HepG2 (cell line): ENCODE results near the gene DDX1. TPM values are rescaled to one million over a fixed set of nuclear protein-coding genes. Genes with fewer than 3 reads are reported as not detected.

Experiments used
- ATAC-seq: fragments of 200-7000 bp; cut with Tn5 transposase; 3 replicates; pipeline ENCODE4 v1.9.1; 2020; ENCODE audit warnings: mild to moderate bottlenecking, moderate library complexity
- BruUV-seq: library from RNA; stranded (reverse); fragments of 400-500 nt; replicated peaks from 2 replicates; lab custom pipeline; 2021; lab: Mats Ljungman, UMichigan
- CTCF ChIA-PET: fragments of 300-600 bp; formaldehyde crosslinking; extraction: SDS; loops from one replicate; lab custom pipeline; 2021; ENCODE audit warnings: low total read pairs, inconsistent platforms, low intra/inter-chr PET ratio; lab: Yijun Ruan, JAX
- POLR2A ChIA-PET: fragments of 350-600 bp; sonication (Branson Sonifier 250); formaldehyde crosslinking; loops from one replicate; lab custom pipeline; 2020; ENCODE audit warnings: antibody characterized with exemption, inconsistent platforms; lab: Yijun Ruan, JAX
- DNase-seq: peaks from one replicate; pipeline ENCODE4 v3.0.0-alpha.2; 2015; ENCODE audit warnings: low spot score
- FAIRE-seq: peaks from 3 replicates; lab custom pipeline; 2011; peaks lifted over from hg19 to GRCh38; lab: Jason Lieb, UNC
- H2AFZ ChIP-seq: one replicate; pipeline ENCODE4 v1.6.1; 2011; ENCODE audit warnings: low read length, inconsistent platforms
- H3K27ac ChIP-seq: fragments of 300-600 bp; 3 replicates; pipeline ENCODE4 v1.8.0; 2011; ENCODE audit warnings: mixed run types, mild to moderate bottlenecking, mixed read lengths, low read length, inconsistent platforms; ENCODE audit not compliant: insufficient read depth; ENCODE audit errors: extremely low read length
- H3K27me3 ChIP-seq, 2 experiments: fragments of 200-600 bp in 1 of 2; 2 replicates in 1 of 2; 3 replicates in 1 of 2; pipeline versions ENCODE4 v1.6.0 to v1.8.0; 2011; ENCODE audit warnings: low read length in 2 of 2, mild to moderate bottlenecking in 2 of 2, moderate library complexity in 2 of 2, inconsistent platforms in 1 of 2; ENCODE audit not compliant: insufficient read depth in 2 of 2, control insufficient read depth in 1 of 2
- H3K36me3 ChIP-seq, 2 experiments: fragments of 200-600 bp in 1 of 2; replicated peaks in 1 of 2; 2 replicates in 1 of 2; 3 replicates in 1 of 2; pipeline versions ENCODE4 v1.5.1 to v1.8.0; 2011; ENCODE audit warnings: low read length in 2 of 2, inconsistent platforms in 1 of 2; ENCODE audit not compliant: insufficient read depth in 2 of 2, control insufficient read depth in 1 of 2
- H3K4me1 ChIP-seq: 2 replicates; pipeline ENCODE4 v1.5.1; 2012; ENCODE audit warnings: low read length, inconsistent platforms; ENCODE audit not compliant: insufficient read depth
- H3K4me2 ChIP-seq: 2 replicates; pipeline ENCODE4 v1.6.0; 2011; ENCODE audit warnings: low read depth, low read length, inconsistent platforms
- H3K4me3 ChIP-seq, 3 experiments: fragments of 200-600 bp in 1 of 3; sonication (generic), shearing (Covaris generic) in 1 of 3; replicated peaks in 1 of 3; 2 replicates each; pipeline ENCODE4 v1.5.1; 2011 to 2016; ENCODE audit warnings: low read length in 3 of 3, inconsistent platforms in 2 of 3, low read depth in 2 of 3, mild to moderate bottlenecking in 2 of 3, control low read depth in 1 of 3, mixed read lengths in 1 of 3; ENCODE audit not compliant: insufficient read depth in 1 of 3
- H3K79me2 ChIP-seq: one replicate; pipeline ENCODE4 v1.6.1; 2011; ENCODE audit warnings: low read length, inconsistent platforms; ENCODE audit not compliant: insufficient read depth
- H3K9ac ChIP-seq: 2 replicates; pipeline ENCODE4 v1.6.0; 2011; ENCODE audit warnings: mild to moderate bottlenecking, low read depth, low read length, inconsistent platforms; ENCODE audit not compliant: insufficient read depth
- H3K9me3 ChIP-seq: 2 replicates; pipeline ENCODE4 v1.5.1; 2012; ENCODE audit warnings: mild to moderate bottlenecking, low read length
- H4K20me1 ChIP-seq: 2 replicates; pipeline ENCODE4 v1.6.0; 2011; ENCODE audit warnings: inconsistent platforms, mild to moderate bottlenecking, low read length, moderate library complexity; ENCODE audit not compliant: insufficient read depth
- ADNP ChIP-seq: sonication (generic); formaldehyde crosslinking; IDR thresholded peaks from 2 replicates; pipeline ENCODE4 v1.4.0; 2020; ENCODE audit warnings: missing genetic modification reagents
- IKZF1 ChIP-seq: fragments of 450-650 bp; IDR thresholded peaks from 2 replicates; pipeline ENCODE4 v1.7.1; 2016
- MED1 ChIP-seq: sonication (generic); formaldehyde crosslinking; IDR thresholded peaks from 2 replicates; pipeline ENCODE4 v1.4.0; 2020; ENCODE audit warnings: missing genetic modification reagents
- MIXL1 ChIP-seq: IDR thresholded peaks from 2 replicates; pipeline ENCODE4 v1.6.1; 2016
- RNF219 ChIP-seq: sonication (generic); formaldehyde crosslinking; IDR thresholded peaks from 2 replicates; pipeline ENCODE4 v1.5.0; 2020; ENCODE audit warnings: mild to moderate bottlenecking, missing genetic modification reagents
- THRA ChIP-seq: sonication (generic); formaldehyde crosslinking; IDR thresholded peaks from 2 replicates; pipeline ENCODE4 v1.4.0; 2020; ENCODE audit warnings: missing genetic modification reagents, borderline replicate concordance
- TRIM22 ChIP-seq: fragments of 450-650 bp; IDR thresholded peaks from 2 replicates; pipeline ENCODE4 v1.6.1; 2017
- ZFAT ChIP-seq: sonication (generic); formaldehyde crosslinking; conservative IDR thresholded peaks from 2 replicates; pipeline ENCODE4 v1.8.1; 2023; ENCODE audit warnings: missing genetic modification reagents, inconsistent platforms
- ZNF142 ChIP-seq: sonication (generic); formaldehyde crosslinking; IDR thresholded peaks from 2 replicates; pipeline ENCODE4 v1.4.0; 2020; ENCODE audit warnings: missing genetic modification reagents
- ZNF180 ChIP-seq: sonication (generic); formaldehyde crosslinking; IDR thresholded peaks from 2 replicates; pipeline ENCODE4 v1.4.0; 2020; ENCODE audit warnings: low read depth, missing genetic modification reagents, borderline replicate concordance
- ZNF34 ChIP-seq: sonication (generic); formaldehyde crosslinking; IDR thresholded peaks from 2 replicates; pipeline ENCODE4 v1.4.0; 2020; ENCODE audit warnings: mild to moderate bottlenecking, missing genetic modification reagents, borderline replicate concordance
- ZNF839 ChIP-seq: sonication (generic); formaldehyde crosslinking; IDR thresholded peaks from 2 replicates; pipeline ENCODE4 v1.4.0; 2020; ENCODE audit warnings: missing genetic modification reagents, mild to moderate bottlenecking, borderline replicate concordance
- in situ Hi-C: cut with HindIII; loops from 2 replicates; pipeline ENCODE4 v1.10.0; 2017; ENCODE audit warnings: low pct_unique_long_range_greater_than_20kb; ENCODE audit not compliant: extremely low pct_ligation_motif_present
- intact Hi-C: fragments of 100-400 bp; cut with micrococcal nuclease; formaldehyde crosslinking; loops from one replicate; pipeline ENCODE4 v1.10.0; 2022; ENCODE audit not compliant: unreplicated experiment
- polyA plus RNA-seq, 8 experiments: library from polyadenylated mRNA; depleted of rRNA in 3 of 8; stranded (reverse) in 7 of 8; unstranded in 1 of 8; fragments of >200 nt; fragmentation: Illumina TruSeq in 4 of 8; extraction: Trizol in 4 of 8; gene quantifications; 2 replicates each; pipeline versions ENCODE4 v1.2.1 to v1.2.3, GENCODE V29; 2011 to 2016; ENCODE audit warnings: low read depth in 4 of 8, missing spikeins in 1 of 8, mixed read lengths in 1 of 8; ENCODE audit not compliant: insufficient read depth in 1 of 8
- total RNA-seq, 5 experiments: library from RNA; depleted of rRNA; stranded (reverse); fragments of >200 nt; fragmentation: Illumina TruSeq; extraction: Trizol; gene quantifications; 2 replicates each; pipeline ENCODE4 v1.2.3, GENCODE V29; 2016; ENCODE audit warnings: low read depth in 1 of 5

The DDX1 gene
- total and polyA plus RNA-seq, 2 of the 13 experiments (the other 11 are each of a cell fraction or from before 2014, with no cell fraction given) = 81.6 to 130 TPM

GRCh38 chr2:15584316-15584715 lies 7.4 kb upstream of the DDX1 start:
- BruUV-seq = no TSS peak
- Histone ChIP-seq H3K27me3 (no peaks in the 10 kb centered on the region), H4K20me1 (no peaks in the 10 kb centered on the region), H3K27ac (no peak overlapping the region), H2AFZ (no peak overlapping the region), H3K4me2 (no peak overlapping the region), H3K9ac (no peak overlapping the region), H3K4me3 (no peak overlapping the region), H3K9me3 (no peaks in the 10 kb centered on the region), H3K4me1 (peaks cover 19% of the 10 kb centered on the region), H3K36me3 (no peaks in the 10 kb centered on the region), H3K79me2 (no peaks in the 10 kb centered on the region)
- DNase-seq (no peak), FAIRE-seq (no peak), ATAC-seq (no peak)
- POLR2A ChIA-PET = no interaction called here
- CTCF ChIA-PET = no interaction called here
- intact Hi-C loops (no loop called here), in situ Hi-C loops (loop anchor here (10.0 to 25.0 kb wide), 4 partner anchors 150 to 947 kb away; partner anchors contain the start of gene LRATD1)
- no peak for TF ChIP-seq MIXL1 (CRISPR knock-in tag)
- no peak for TF ChIP-seq ADNP (CRISPR knock-in tag)
- no peak for TF ChIP-seq ZNF180 (CRISPR knock-in tag)
- TF ChIP-seq MED1 (CRISPR knock-in tag) = no peak
- TF ChIP-seq ZNF142 (CRISPR knock-in tag) = no peak
- no peak for TF ChIP-seq ZNF34 (CRISPR knock-in tag)
- no peak for TF ChIP-seq RNF219 (CRISPR knock-in tag)
- no peak for TF ChIP-seq IKZF1
- TF ChIP-seq ZFAT (CRISPR knock-in tag) = no peak
- TF ChIP-seq THRA (CRISPR knock-in tag) = no peak
- no peak for TF ChIP-seq TRIM22
- no peak for TF ChIP-seq ZNF839 (CRISPR knock-in tag)
